Pons (tissue), 1 donor: Measurements from ENCODE around the gene PPP6R2.
"Not testable (repeated sequence)": the region's sequence is repeated elsewhere in the genome, so short reads cannot be mapped to it uniquely, and the experiment has no call there.

Experiments used
- DNase-seq: peaks from one replicate; pipeline ENCODE4 v3.0.0-alpha.2; 2016; ENCODE audit warnings: low spot score

PPP6R2 gene

DNA sequence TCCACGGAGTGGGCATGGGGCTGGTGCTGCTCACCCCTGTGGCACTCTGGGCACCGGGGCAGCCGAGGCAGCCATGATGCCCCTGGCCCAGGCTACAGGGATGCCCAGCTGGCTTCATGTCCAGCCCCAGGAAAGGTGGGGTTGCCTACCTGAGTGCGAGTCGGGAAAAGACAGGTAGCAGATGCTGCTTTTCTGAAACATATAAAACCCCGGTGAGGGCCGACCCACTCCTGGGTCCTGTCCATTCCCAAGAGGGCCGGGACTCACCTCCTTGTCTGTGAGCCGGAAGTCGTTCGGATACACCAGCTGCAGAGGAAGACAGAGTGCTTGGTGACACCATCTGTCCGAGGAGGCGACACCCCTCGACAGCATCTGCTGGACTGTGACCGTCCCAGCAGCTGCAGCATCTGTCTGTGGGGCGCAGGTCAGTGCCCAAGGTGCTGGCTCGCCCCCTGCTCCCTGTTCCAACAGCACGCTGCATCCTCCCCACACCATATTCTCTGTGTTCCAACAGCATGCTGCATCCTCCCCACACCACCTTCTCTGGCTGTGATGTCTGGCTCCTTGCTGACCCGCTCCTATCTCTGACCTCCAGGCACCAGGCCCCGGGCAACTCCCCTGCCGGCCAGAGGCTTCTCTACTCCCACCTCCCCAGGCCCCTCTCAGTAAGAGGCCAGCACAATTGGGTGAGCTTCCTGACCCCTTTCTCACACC is 24.3 kb upstream of the PPP6R2 start:
- DNase-seq: no peak

DNA sequence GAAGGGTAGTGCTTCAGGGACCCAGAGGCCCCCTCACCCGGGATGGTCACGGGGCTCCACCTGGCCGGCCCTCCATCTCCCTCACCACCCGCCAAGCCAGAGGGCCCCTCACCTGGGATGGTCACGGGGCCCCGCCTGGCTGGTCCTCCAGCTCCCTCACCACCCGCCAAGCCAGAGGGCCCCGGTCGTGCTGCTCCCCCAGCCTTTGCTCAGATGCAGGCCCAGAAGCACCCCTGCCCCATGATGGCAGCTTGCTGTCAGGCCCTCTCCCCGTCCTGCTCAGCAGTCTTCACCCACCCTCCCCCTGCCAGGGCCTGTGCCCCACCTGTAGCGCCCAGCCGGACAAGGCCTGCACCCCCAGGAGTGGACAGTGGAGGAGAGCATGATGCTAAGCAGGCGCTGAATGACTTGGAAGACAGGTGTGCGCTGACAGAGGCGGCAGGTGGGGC is 23.6 kb upstream of the PPP6R2 start:
- DNase-seq: no peak

DNA sequence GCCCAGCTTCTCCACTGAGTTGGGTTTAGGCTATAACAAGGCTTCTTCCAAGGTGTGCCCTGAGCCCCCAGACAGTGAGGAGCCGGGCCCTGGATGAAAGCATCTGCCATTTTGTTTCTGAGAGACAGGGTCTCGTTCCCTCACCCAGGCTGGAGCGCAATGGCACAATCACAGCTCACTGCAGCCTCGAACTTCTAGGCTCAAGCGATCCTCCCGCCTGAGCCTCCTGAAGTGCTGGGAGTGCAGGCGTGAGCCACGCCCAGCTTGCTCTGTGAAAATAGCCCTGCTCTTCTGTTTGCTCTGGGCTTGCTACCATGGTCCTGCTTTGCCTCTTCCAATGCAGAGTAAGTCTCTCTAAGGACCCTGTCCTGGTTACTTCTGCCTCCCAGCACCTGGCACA is 23.0 kb upstream of the PPP6R2 start:
- DNase-seq: no peak

DNA sequence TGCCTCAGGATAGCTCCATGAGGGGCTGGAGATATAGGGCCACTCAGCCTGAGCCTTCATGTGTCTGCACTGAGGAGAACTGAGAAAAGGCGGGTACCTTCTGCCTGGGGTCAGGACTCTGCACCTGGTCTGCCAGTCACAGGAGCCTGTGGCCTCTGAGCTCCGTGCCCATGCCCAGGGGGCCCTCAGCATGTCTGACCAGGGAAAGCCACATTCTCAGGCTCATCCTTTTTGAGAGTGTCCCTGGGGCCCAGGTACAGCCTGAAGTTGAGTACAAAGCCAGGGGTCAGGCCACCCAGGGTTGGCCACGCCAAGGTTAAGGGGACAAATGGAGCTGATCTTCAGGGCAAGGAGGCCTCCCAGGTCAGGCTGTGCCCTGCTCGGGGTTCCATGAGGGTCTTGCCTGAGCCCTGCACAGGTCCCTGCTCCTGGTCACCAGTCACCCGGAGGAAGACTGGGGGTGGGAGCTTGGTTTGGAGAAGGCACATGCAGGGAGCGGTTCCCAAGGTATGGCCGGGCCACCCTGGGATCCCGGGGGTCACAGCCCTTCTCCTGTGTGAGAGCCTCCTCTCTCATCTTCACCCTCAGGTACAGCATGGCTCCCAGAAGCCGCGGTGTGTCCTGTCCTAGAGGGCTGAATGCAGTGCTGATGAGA is 22.3 kb upstream of the PPP6R2 start:
- no peak for DNase-seq

DNA sequence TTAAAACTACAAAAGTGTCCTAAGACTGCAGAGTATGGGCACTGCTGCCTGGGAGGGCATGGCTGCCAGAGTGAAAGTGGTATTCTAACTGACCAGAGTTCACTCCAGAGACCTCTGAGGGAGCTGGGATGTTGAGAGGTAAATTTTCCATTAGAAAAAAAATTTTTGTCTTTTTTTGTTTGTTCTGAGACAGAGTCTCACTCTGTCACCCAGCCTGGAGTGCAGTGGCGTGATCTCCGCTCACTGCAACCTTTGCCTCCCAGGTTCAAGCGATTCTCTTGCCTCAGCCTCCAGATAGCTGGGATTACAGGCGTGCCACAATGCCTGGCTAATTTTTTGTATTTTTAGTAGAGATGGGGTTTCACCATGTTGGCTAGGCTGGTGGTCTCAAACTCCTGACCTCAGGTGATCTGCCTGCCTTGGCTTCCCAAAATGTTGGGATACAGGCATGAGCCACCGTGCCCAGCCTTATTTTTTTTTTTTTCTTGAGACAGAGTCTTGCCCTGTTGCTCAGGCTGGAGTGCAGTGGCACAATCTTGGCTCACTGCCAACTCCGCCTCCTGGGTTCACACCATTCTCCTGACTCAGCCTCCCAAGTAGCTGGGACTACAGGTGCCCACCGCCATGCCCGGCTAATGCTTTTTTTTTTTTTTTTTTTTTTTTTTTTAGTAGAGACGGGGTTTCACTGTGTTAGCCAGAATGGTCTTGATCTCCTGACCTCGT is 20.6 kb upstream of the PPP6R2 start:
- not testable (repeated sequence) for DNase-seq

DNA sequence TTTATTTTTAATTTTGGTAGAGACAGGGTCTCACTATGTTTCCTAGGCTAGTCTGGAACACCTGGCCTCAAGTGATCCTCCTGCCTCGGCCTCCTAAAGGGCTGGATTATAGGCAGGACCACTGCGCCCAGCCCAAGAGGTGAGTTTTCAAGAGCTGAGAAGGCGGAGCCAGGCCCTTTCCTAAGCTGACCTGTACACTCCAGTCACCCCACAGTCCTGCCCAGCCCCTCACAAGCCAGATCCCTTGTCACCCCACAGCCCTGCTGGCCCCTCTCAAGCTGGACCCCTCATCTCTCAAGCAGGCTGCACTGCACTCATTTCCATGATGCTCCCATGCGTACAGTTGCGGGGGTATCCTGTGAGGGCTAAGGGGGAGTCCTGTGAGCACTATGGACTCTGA is 19.2 kb upstream of the PPP6R2 start:
- no peak for DNase-seq

DNA sequence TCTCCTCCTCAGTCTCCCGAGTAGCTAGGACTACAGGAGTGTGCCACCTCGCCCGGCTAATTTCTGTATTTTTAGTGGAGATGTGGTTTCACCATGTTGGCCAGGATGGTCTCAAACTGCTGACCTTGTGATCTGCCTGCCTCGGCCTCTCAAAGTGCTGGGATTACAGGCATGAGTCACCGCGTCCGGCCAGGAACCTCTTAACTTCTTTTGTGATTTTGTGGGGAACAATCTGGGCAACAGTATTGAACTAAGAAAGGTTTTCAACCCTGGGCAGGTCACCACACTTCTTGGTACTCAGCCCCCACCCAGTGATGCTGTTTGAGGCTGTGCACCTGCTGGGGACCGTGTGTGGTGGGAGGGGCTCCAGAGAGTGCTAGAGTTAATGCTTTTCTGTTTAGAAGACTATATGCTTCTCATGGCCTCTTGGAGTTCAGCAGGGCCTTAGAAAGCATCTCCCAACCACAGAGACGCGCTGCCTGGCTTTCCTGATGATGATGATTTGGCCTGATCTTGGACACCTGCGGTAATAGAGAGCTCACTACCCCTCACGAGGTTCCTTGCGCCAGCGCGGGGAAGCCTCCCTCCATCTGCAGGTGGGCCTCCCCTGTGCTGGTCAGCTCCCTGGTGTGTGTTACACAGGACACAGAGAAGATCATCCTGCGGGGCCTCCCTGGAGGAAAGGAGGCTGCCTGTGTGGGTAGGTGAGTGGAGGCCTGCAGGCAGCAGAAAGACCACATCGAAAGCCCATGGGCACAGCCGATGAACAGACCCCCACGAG is 17.5 kb upstream of the PPP6R2 start:
- DNase-seq: no peak

DNA sequence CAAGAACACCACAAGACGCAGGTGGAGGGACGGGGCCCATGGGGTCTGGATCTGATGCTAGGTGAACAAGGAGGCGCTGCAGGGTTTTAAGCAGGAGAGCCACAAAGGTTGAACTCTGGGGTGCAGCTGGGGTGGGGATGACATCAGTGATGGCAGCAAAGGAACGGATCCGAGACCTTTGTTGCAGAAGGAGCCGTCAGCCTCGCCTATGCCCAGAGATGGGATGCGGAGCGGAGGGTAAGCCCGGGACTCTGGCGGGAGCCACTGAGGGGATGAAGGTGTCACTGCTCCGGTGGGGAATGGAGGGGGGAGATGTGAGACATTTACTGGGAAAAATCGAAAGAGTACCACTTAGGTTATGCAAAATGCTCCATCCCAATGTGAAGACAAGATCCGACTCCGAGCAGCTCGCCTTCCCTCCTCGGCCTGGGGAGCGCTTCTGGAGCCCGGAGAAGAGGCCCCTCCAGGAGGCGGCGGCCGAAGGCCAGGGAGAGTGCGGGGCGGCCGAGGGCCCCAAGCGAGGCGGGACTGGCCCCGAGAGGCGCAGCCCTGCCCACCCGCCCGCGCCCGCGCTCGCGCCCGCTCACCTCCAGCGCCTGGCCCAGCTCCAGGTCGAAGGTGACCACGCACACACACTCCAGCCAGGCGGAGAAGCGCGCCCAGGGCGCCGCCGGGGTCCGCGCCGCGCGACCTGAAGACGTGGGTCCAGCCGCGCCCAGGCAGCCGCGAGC is 16.7 kb upstream of the PPP6R2 start:
- no peak for DNase-seq

DNA sequence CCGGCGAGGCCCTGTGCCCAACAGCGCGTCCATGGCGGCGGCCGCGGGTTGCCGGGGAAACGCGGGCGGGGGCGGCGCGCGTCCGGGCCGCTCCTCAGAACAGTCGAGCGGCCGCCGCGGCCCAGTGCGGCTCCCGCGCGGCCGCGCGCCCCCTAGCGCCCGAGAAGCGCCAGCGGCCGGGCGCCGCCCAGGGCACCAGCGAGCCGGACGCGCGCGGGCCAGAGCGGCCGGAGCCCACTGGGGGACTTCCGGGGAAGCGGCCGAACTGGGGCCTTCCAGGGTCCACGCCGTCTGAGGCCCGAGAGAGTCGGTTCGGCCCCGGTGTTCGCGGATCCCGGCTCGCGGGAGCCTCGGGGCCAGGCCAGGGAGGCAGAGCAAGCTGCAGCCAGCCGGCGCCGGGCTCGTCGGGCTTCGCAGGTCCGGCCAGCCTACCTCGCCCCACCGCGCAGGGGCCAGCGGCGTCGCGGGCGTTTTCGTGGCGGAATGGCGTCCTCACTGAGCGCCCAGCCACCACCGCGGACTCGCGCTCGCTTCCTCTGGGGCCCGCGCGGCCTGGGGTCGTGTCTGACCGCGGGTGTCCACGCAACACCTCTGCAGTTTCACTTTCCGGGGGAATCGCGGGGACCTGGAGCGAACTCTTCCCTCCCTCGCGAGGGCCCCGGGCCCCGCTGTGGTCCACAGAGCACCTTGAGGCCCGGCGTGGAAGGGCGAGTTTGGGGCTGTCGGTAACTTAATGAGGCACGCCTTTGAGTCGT is 16.0 kb upstream of the PPP6R2 start, which contains the start of gene DENND6B:
Gene DENND6B (minus strand): TSS at position 57 of the 755 bp plus-strand sequence. CDS start 24 bp downstream, at position 33.
- DNase-seq: peak; percentile 71

DNA sequence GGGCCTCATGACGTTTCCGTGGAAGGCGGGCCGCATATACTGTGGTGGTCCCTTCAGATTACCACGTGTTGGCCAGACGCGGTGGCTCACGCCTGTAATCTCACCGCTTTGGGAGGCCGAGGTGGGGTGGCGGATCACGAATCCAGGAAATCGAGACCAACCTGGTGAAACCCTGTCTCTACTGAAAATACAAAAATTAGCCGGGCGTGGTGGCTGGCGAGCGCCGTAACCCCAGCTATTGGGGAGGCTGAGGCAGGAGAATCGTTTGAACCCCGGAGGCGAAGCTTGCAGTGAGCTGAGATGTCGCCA is 15.5 kb upstream of the PPP6R2 start:
- no peak for DNase-seq

DNA sequence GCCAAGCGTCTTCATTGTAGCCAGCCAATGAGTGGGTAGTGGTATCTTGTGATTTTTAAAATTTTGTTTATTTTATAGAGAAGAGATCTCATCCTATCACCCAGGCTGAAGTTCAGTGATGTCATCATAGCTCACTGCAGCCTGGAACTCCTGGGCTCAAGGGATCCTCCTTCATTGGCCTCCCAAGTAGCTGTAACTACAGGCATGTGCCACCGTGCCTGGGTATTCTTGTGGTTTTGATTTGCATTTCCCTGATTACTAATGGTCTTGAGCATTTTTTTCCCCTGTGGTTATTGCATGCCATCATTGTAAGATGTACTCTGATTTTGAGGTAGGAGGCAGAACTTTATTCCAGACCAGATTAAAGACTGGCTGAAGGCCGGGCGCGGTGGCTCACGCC is 13.9 kb upstream of the PPP6R2 start:
- no peak for DNase-seq

DNA sequence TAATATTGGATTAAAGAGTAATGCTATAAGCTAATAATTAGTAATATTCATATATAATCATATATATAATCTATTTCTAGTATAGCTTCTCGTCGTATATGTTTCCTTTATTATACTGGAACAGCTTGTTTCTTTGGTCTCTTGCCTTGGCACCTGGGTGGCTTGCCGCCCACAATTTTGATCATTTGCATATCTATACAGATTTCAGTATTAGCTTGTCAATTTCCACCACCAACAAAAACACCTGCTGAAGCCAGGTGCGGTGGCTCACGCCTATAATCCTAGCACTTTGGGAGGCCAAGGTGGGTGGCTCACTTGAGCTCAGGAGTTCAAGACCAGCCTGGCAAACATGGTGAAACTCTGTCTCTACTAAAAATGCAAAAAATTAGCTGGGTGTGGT is 8.7 kb upstream of the PPP6R2 start:
- DNase-seq: not testable (repeated sequence)

DNA sequence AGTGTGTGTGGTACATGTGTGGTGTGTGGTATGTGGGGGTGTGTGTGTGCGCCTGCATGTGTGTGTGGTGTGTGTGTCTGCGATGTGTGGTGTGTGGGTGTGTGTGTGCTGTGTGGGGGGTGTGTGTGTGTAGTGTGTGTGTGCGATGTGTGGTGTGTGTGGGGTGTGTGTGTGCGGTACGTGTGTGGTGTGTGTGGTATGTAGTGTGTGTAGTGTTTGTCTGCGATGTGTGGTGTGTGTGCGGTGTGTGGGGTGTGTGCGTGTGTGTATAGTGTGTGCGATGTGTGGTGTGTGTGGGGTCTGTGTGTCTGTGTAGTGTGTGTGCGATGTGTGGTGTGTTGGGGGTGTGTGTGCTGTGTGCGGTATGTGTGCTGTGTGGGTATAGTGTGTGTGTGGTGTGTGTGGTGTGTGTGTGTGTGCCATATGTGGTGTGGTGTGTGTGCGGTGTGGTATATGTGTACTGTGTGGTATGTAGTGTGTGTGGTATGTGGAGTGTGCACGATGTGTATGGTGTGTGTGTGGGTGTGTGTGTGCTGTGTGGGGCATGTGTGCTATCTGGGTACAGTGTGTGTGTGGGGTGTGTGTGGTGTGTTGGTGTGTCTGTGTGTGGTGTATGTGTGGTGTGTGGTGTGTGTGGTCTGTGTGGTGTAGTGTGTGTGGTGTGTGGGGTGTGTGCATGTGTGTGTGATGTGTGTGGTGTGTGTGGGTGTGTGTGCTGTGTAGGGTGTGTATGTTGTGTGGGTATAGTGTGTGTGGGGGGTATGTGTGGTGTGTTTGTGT is 5.7 kb upstream of the PPP6R2 start:
- no peak for DNase-seq

DNA sequence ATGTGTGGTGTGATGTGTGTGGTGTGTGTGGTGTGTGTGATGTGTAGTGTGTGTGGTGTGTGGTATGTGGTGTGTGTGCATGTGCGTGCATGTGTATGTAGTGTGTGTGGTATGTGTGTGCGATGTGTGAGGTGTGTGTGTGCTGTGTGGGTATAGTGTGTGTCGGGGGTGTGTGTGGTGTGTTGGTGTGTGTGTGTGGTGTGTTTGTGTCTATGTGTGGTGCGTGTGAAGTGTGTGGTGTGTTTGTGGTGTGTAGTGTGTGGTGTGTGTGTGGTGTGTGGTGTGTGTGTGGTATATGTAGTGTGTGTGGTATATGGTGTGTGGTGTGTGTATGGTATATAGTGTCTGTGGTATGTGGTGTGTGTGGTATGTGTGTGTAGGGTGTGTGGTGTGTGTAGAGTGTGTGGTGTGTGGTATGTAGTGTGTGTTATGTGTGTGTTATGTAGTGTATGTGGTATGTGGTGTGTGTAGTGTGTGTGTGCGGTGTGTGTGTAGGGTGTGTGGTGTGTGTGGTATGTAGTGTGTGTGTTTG is 5.0 kb upstream of the PPP6R2 start:
- no peak for DNase-seq

DNA sequence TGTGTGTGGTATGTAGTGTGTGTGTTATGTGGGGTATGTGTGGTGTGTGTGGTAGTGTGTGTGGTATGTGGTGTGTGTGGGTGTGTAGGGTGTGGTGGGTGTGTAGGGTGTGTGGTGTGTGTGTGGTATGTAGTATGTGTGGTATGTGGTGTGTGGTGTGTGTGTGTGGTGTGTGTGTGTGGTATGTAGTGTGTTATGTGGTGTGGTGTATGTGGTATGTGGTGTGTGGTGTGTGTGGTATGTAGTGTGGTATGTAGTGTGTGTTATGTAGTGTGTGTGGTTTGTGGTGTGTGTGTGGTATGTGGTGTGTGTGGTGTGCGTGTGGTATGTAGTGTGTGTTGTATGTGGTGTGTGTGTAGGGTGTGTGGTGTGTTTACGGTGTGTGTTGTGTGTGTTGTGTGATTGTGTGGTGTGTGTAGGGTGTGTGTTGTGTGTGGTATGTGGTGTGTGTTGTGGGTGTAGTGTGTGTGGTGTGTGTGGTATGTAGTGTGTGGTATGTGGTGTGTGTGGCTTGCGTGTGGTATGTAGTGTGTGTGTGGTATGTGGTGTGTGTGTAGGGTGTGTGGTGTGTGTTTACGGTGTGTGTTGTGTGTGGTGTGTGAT is 4.2 kb upstream of the PPP6R2 start:
- no peak for DNase-seq

DNA sequence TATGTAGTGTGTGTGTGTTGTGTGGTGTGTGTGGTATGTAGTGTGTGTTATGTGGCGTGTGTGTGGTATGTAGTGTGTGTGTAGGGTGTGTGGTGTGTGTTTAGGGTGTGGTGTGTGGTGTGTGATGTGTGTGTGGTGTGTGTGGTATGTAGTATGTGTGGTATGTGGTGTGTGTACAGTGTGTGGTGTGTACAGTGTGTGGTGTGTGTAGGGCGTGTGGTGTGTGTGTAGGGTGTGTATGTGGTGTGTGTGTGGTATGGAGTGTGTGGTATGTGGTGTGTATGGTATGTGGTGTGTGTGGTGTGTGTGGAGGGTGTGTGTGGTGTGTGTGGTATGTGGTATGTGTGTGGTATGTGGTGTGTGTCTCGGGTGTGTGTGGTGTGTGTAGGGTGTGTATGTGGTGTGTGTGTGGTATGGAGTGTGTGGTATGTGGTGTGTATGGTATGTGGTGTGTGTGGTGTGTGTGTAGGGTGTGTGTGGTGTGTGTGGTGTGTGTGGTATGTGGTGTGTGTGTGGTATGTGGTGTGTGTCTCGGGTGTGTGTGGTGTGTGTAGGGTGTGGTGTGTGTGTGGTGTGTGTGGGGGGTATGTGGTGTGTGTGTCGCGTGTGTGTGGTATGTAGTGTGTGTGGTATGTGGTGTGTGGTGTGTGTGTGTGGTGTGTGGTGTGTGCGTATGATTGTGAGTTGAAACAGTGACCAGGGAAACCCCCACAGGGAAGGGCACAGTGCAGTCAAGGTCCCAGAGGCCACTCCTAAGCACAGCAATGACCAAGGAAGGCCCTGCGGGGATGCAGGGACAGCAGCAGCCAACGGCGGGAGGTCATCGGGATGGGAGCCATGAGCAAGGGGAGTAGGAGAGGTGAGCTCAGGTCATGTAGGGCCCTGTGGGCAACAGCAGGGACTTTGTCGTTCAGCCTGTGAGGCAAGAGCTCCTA is 2.9 kb upstream of the PPP6R2 start:
- no peak for DNase-seq

DNA sequence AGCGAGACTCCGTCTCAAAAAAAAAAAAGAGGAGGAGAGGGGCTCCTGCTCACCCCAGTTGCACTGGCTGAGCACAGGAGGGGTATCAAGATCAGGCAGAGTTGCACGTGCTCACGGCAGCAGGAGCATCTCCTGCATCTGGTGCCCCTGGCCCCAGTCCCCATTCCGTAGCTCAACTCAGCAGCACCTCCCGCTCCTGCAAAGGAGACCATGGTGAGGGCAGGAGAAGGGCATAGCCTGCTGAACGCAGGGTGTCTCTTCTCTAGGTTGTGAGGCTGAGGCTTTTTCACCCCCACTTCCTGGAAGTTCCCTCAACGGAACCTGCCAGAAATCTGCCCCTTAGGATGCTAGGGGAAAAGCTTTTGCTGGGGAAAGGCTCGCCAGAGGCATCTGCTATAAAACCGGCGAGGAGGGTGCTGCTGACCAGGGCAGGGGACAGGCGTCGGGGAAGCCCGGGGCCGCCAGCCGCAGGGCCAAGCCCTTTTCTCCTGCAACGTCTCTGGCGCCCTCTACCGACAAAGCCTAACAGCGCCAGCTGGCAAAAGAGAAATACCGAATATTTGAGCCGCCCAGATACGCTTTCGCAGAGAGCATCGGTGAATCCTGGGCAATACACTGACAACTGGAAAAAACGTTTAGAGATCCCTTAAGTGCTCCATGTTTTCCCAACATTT is 1.0 kb upstream of the PPP6R2 start:
- peak; percentile 90 for DNase-seq

DNA sequence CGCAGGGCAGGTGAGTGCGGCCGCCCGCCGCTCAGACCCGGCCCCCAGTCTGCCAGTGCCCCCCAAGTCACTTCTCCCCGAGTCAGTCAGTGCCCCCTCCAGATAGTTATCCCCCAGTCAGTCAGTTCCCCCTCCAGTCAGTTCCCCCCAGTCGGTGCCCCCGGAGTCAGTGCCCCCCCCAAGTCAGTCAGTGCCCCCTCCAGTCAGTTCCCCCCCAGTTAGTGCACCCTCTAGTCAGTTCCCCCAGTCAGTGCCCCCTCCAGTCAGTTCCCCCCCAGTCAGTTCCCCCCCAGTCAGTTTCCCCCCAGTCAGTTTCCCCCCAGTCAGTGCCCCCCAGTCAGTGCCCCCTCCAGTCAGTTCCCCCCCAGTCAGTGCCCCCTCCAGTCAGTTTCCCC is 411 bp downstream of the PPP6R2 start:
- DNase-seq: no peak
